MG63 (cell line): ENCODE measurements around the gene VAV3. TPM values are rescaled to one million over a fixed set of nuclear protein-coding genes. Genes with fewer than 3 reads are reported as not detected.
A peak's percentile ranks its signal among the peaks of the same experiment; 100 is the strongest.

Source experiments
- DNase-seq: peaks from one replicate; pipeline ENCODE4 v3.0.0-alpha.2; 2020
- H3K27me3 ChIP-seq: fragments of 250-450 bp; sonication (Bioruptor Pico); 2 replicates; pipeline ENCODE4 v1.5.1; 2020; ENCODE audit warnings: mild to moderate bottlenecking, moderate library complexity
- H3K36me3 ChIP-seq: fragments of 250-450 bp; sonication (Bioruptor Pico); 2 replicates; pipeline ENCODE4 v1.5.1; 2020; ENCODE audit warnings: mild to moderate bottlenecking, moderate library complexity
- H3K4me3 ChIP-seq: fragments of 250-450 bp; sonication (Bioruptor Pico); 2 replicates; pipeline ENCODE4 v1.5.1; 2020; ENCODE audit warnings: mild to moderate bottlenecking, moderate library complexity
- H3K9me3 ChIP-seq: fragments of 250-450 bp; sonication (Bioruptor Pico); 2 replicates; pipeline ENCODE4 v1.5.1; 2020; ENCODE audit warnings: mild to moderate bottlenecking, moderate library complexity
- total RNA-seq: library from RNA; depleted of rRNA; stranded (reverse); fragments of >200 nt; shearing (Covaris generic); gene quantifications from 2 replicates; pipeline ENCODE4 v1.2.3, GENCODE V29; 2014; ENCODE audit warnings: low replicate concordance

VAV3 gene
- total RNA-seq, 1 experiment from 2014 or later: 0.30 TPM

- DNase-seq: no peak
- H3K4me3 ChIP-seq: no peak overlapping the region
- H3K9me3 ChIP-seq: no peaks in the 10 kb centered on the region
- no peaks in the 10 kb centered on the region for H3K36me3 ChIP-seq
- H3K27me3 ChIP-seq: no peaks in the 10 kb centered on the region
Measured at GRCh38 chr1:107570768-107571167, 394.2 kb downstream of the VAV3 start.

DNA sequence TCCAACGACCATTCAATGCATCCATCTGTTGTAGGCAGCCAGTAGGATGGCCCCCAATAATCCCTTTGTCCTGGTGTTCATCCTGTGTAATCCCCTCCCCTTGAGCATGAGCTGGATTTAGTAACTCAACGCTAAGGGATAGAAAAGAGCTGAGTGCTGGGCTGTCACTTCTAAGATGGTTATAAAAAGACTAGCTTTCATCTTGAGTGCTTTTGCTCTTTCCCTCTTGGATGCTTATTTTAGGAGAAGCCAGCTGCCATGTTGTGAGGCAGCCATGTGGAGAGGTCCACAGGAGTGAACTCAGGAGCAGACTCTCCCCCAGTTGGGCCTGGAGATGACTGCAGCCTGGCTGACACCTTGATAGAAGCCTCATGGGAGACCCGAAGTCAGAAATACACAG, 401.5 kb downstream of the VAV3 start:
- Histone ChIP-seq H3K9me3 (no peaks in the 10 kb centered on the region), H3K27me3 (no peaks in the 10 kb centered on the region), H3K36me3 (no peaks in the 10 kb centered on the region), H3K4me3 (no peak overlapping the region)
- DNase-seq: no peak

DNA sequence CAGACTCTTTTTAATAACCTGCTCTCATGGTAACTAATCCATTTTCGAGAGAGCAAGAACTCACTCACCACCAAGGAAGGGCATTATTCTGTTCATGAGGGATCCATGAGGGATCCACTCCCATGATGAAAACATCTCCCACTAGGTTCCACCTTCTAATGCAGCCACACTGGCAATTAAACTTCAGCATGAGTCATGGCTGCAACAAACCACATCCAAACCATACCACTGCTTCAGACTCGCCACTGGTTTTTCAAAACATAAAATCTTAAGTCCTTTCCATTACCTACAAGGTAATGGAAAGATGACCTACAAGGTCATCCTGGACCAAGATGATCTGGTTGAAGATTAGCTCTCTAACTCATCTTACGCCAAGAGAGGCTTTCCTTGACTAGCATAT, 405.1 kb downstream of the VAV3 start:
- no peaks in the 10 kb centered on the region for H3K9me3 ChIP-seq
- no peak for DNase-seq
- H3K4me3 ChIP-seq: no peak overlapping the region
- no peaks in the 10 kb centered on the region for H3K36me3 ChIP-seq
- H3K27me3 ChIP-seq: no peaks in the 10 kb centered on the region

DNA sequence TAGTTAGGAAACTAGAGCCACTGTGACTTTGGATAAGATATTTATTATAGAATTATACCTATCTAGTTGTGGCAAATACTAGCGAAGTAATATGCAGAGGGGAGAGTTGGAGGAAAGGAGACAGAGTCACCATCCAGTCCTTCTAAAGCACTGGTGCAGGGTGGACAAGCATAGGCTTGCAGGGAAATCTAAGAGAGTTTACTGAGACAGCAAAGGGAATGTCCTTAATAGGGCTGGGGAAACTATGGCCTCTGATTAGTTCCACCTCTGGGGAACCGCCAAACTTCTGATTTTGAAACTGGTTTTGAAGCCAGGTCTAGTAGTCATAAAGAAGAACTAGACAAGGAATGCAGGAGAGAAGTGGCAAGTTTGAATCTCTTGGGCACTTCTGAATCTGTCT, 407.9 kb downstream of the VAV3 start:
- no peak overlapping the region for H3K4me3 ChIP-seq
- H3K27me3 ChIP-seq: no peaks in the 10 kb centered on the region
- DNase-seq: no peak
- no peaks in the 10 kb centered on the region for H3K9me3 ChIP-seq
- no peaks in the 10 kb centered on the region for H3K36me3 ChIP-seq

GRCh38 chr1:107555578-107555977, 409.4 kb downstream of the VAV3 start:
- peak; percentile 14 for DNase-seq
- Histone ChIP-seq H3K36me3 (no peaks in the 10 kb centered on the region), H3K9me3 (no peaks in the 10 kb centered on the region), H3K27me3 (no peaks in the 10 kb centered on the region), H3K4me3 (no peak overlapping the region)

DNA sequence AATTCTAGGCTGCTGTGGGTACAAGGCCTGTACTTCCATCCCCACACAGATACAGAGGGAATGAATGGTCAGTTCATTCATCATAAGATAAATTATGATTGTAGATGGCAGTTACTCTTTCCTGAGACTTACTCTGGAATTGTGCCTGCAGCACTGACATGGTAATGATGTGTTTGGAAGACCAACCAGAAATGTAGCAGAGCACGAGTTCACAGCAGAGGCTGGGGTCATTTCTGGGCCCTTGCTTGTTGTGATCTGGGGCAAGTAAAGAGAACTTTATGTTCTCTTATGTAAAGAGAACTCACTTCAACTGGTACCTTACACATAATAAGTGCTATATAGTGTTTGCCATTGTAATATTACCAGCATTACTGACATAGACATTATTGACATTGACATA, 412.2 kb downstream of the VAV3 start:
- Histone ChIP-seq H3K27me3 (no peaks in the 10 kb centered on the region), H3K36me3 (no peaks in the 10 kb centered on the region), H3K4me3 (no peak overlapping the region), H3K9me3 (no peaks in the 10 kb centered on the region)
- DNase-seq: no peak

GRCh38 chr1:107551456-107551855, 413.5 kb downstream of the VAV3 start:
- Histone ChIP-seq H3K27me3 (no peaks in the 10 kb centered on the region), H3K9me3 (no peaks in the 10 kb centered on the region)
- DNase-seq: peak; percentile 33

GRCh38 chr1:107550358-107550757, 414.6 kb downstream of the VAV3 start:
- Histone ChIP-seq H3K4me3 (no peak overlapping the region), H3K27me3 (no peaks in the 10 kb centered on the region), H3K9me3 (no peaks in the 10 kb centered on the region), H3K36me3 (no peaks in the 10 kb centered on the region)
- no peak for DNase-seq

More at GRCh38 chr1:107551456-107551855, 413.5 kb downstream of the VAV3 start:
- Histone ChIP-seq H3K4me3 (no peak overlapping the region), H3K36me3 (no peaks in the 10 kb centered on the region)

GRCh38 chr1:107549152-107549810, 415.7 kb downstream of the VAV3 start:
- DNase-seq: no peak

GRCh38 chr1:107548276-107548675, 416.7 kb downstream of the VAV3 start:
- peak; percentile 48 for DNase-seq
- H3K4me3 ChIP-seq: no peak overlapping the region
- H3K9me3 ChIP-seq: peaks cover 2% of the 10 kb centered on the region; the same call in 1 of the 2 replicates
- H3K36me3 ChIP-seq: no peaks in the 10 kb centered on the region
- no peaks in the 10 kb centered on the region for H3K27me3 ChIP-seq

More at GRCh38 chr1:107549152-107549810, 415.7 kb downstream of the VAV3 start:
- Histone ChIP-seq H3K4me3 (no peak overlapping the region), H3K27me3 (no peaks in the 10 kb centered on the region), H3K9me3 (no peaks in the 10 kb centered on the region; the same call in 1 of the 2 replicates), H3K36me3 (no peaks in the 10 kb centered on the region)

GRCh38 chr1:107547363-107548155, 417.4 kb downstream of the VAV3 start:
- Histone ChIP-seq H3K27me3 (no peaks in the 10 kb centered on the region), H3K9me3 (peaks cover 6% of the 10 kb centered on the region), H3K36me3 (no peaks in the 10 kb centered on the region), H3K4me3 (no peak overlapping the region)
- no peak for DNase-seq

DNA sequence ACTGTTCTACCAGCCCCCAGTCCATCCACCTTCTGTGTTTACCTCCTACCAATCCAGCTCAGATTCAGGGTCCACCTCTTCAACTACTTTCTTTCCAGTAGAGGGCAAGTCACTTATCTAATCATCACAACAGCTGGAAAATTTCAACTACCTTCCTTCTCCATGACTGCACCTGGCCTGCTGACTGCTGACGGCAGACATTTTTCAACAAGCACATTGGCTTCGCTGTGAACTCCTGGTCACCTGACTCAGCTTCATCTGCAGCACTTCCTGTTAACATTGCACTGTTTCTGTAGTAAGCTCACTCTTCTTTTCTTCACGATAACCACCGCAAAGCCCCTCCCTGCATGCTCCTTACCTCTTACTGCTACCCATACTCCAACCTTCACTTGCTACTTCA, 418.4 kb downstream of the VAV3 start:
- no peak overlapping the region for H3K4me3 ChIP-seq

GRCh38 chr1:107545879-107546278, 419.1 kb downstream of the VAV3 start:
- H3K36me3 ChIP-seq: no peaks in the 10 kb centered on the region
- DNase-seq: no peak
- no peaks in the 10 kb centered on the region for H3K27me3 ChIP-seq
- no peak overlapping the region for H3K4me3 ChIP-seq
- H3K9me3 ChIP-seq: peaks cover 7% of the 10 kb centered on the region

More for the DNA sequence above, 418.4 kb downstream of the VAV3 start:
- Histone ChIP-seq H3K9me3 (peaks cover 7% of the 10 kb centered on the region), H3K27me3 (no peaks in the 10 kb centered on the region), H3K36me3 (no peaks in the 10 kb centered on the region)
- no peak for DNase-seq

DNA sequence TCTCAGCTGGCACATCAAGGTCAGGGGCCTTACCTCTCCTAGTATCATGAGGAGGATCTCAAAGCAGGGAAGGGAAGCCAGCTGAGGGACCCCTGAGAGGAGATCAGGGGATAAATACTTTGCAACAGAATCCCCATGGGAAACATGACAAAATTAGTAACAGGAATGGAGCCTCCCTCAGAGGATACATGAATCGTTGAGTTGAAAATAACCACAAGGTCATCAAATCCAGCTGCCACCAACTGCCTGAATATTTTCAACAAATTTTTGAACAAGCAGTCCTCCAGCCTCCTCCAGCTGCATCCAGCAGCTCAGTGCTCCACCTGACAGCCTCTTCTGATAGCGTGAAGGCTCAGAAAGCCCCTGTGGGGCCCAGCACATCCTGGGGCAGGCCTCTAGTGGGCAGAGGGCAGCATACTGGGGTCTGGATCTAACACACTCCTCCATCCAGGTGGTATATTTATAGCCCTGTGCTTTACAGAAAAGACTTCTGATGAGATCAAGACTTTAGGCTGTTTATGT, 419.9 kb downstream of the VAV3 start:
- Histone ChIP-seq H3K4me3 (no peak overlapping the region), H3K27me3 (no peaks in the 10 kb centered on the region), H3K9me3 (peaks cover 7% of the 10 kb centered on the region), H3K36me3 (no peaks in the 10 kb centered on the region)
- no peak for DNase-seq

DNA sequence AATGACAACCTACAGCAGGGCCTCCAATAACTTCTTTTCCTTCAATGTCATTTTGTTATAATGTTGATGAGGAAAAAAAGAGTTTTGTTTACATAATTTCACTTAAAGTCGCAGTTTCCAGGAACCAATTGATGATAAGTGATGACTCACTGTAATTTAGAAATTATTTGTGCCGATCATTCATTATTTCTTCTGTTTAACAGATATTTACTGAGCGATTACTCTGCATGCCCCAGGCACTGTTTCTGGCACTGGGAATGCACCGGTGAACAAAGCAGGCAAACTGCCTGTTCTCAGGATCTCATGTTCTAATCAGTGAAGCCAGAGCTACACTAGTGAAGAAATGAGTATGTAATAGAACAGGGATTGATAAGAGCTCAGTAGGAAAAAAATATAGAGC, 420.7 kb downstream of the VAV3 start:
- no peaks in the 10 kb centered on the region for H3K27me3 ChIP-seq
- DNase-seq: no peak
- peaks cover 7% of the 10 kb centered on the region for H3K9me3 ChIP-seq

DNA sequence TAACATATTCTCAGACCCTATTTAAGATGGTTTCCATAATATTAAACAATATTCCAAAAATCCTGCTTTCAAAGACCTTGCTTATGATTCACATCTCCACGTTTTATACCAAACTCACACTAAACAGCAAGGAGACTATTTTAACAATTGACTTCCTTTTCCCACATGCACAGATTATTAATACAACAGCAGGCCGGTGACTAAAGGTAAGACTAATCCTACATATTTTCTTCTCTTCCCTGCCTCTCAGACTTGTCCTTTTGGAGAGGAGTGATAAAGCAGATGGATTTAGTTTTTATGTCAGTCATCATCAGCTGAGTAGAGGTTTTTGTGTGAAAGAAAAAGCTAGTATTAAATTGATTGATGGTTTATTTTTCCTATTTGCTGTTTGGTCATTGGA, 423.6 kb downstream of the VAV3 start:
- no peaks in the 10 kb centered on the region for H3K36me3 ChIP-seq
- H3K4me3 ChIP-seq: no peak overlapping the region
- H3K9me3 ChIP-seq: peaks cover 7% of the 10 kb centered on the region
- no peaks in the 10 kb centered on the region for H3K27me3 ChIP-seq
- DNase-seq: no peak

More for the DNA sequence above, 420.7 kb downstream of the VAV3 start:
- H3K36me3 ChIP-seq: no peaks in the 10 kb centered on the region
- H3K4me3 ChIP-seq: no peak overlapping the region

DNA sequence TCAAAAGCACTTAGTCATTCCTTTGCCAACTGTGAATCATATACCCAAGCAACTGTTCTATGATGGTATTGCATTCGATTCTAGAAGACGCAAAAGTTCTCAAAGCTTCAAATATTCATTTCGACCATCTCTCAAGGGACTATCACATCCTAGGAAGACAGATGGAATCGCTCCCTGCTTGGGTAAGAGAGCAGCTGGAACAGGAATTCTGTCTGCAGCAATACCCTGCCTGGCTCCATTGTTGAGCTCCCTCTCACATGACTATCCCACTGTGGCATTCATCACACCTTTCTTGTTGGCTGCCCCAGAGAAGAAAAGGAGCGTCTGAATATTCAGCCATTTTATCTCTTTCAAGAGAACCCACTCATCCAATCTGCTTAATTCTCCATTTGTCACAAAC, 426.5 kb downstream of the VAV3 start:
- no peak for DNase-seq
- Histone ChIP-seq H3K9me3 (peaks cover 6% of the 10 kb centered on the region; the same call in 1 of the 2 replicates), H3K4me3 (no peak overlapping the region), H3K27me3 (no peaks in the 10 kb centered on the region), H3K36me3 (no peaks in the 10 kb centered on the region)
